ENCODE data around the gene TIMP4. TPM values are rescaled to one million over a fixed set of nuclear protein-coding genes. Genes with fewer than 3 reads are reported as not detected.

Gene TIMP4
- total RNA-seq, 1 experiment from 2014 or later, result 8.4 TPM

DNA sequence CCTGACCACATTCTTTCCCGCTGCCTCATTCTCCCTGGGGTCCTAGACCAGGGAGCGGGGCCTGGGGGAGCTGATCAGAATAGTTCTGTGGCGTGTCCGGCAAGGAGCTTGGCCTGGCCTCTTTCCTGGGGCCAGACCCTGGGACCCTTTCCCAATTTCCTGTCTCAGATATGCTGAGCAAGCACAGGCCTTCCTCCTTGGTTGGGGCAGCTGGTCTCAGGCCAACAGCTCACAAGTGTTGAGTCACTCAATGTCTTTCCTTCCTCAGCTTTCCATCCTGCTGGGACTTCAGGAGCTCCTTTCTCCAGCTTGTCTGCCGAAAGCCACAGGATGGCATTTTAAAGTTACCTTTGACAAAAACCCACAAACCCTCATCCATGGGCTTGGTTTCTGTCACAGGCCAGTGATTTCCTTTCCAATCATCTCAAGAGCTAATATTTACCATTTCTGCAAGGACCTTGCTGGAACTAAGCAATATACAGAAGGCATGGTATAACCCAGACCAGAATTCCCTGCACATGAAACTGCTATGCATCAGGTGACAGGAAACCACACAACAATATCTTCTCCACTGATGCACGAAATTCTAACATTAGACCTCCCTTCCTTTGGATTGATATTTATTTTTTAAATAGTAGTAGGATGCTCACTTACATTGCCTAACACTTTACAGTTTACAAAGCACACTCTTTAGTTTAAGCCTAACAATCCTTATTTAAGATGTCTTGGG is 19.5 kb upstream of the TIMP4 start:
- Histone ChIP-seq H2BK12ac (ENCODE audit: insufficient read length, low read depth, low read length) (no peak overlapping the region), H3K14ac (ENCODE audit: insufficient read depth, low read length) (no peak overlapping the region), H4K8ac (replicated peaks; ENCODE audit: insufficient read length, low read depth, low read length) (no peak overlapping the region), H2BK5ac (ENCODE audit: insufficient read length, low read length) (no peak overlapping the region), H3K4ac (ENCODE audit: low read depth, low read length) (no peak overlapping the region), H2AFZ (ENCODE audit: low read length) (no peak overlapping the region), H3K23ac (ENCODE audit: insufficient read length, low read depth, low read length) (no peak overlapping the region), H4K91ac (ENCODE audit: insufficient read length, low read depth, low read length) (no peak overlapping the region), H3K9me3 (ENCODE audit: control insufficient read depth, low read depth, low read length) (peaks cover 2% of the 10 kb centered on the region), H3K27me3 (ENCODE audit: insufficient read depth, low read length) (no peaks in the 10 kb centered on the region), H2BK120ac (ENCODE audit: low read depth, low read length, poor library complexity, severe bottlenecking) (no peak overlapping the region), H3K4me2 (ENCODE audit: insufficient read depth, insufficient read length, low read length) (no peak overlapping the region), H3K9ac (ENCODE audit: extremely low read depth, insufficient read length, low read length) (no peak overlapping the region), H3K79me1 (ENCODE audit: insufficient read depth, low read depth, low read length, poor library complexity, severe bottlenecking) (no peaks in the 10 kb centered on the region), H3K18ac (ENCODE audit: insufficient read length, low read depth, low read length) (no peak overlapping the region), H4K20me1 (ENCODE audit: control insufficient read depth, insufficient read depth, insufficient read length) (no peaks in the 10 kb centered on the region), H2AK5ac (ENCODE audit: insufficient read length, low read length) (no peak overlapping the region), H3K56ac (ENCODE audit: insufficient read length, low read depth, low read length) (no peak overlapping the region), H2BK15ac (ENCODE audit: low read depth, low read length) (no peak overlapping the region), H3T11ph (ENCODE audit: low read length) (no peak overlapping the region), H3K4me1 (ENCODE audit: insufficient read depth, low read length) (no peaks in the 10 kb centered on the region), H2BK20ac (ENCODE audit: low read depth, low read length, poor library complexity, severe bottlenecking) (no peak overlapping the region), H4K5ac (ENCODE audit: insufficient read length, low read depth, low read length) (no peak overlapping the region), H3K79me2 (ENCODE audit: insufficient read depth, low read length) (no peaks in the 10 kb centered on the region), H3K23me2 (ENCODE audit: insufficient read length, low read depth, low read length, poor library complexity, severe bottlenecking) (no peaks in the 10 kb centered on the region), H3K27ac (ENCODE audit: insufficient read length, low read depth, low read length) (no peak overlapping the region)
- TF ChIP-seq, protein P1, sequence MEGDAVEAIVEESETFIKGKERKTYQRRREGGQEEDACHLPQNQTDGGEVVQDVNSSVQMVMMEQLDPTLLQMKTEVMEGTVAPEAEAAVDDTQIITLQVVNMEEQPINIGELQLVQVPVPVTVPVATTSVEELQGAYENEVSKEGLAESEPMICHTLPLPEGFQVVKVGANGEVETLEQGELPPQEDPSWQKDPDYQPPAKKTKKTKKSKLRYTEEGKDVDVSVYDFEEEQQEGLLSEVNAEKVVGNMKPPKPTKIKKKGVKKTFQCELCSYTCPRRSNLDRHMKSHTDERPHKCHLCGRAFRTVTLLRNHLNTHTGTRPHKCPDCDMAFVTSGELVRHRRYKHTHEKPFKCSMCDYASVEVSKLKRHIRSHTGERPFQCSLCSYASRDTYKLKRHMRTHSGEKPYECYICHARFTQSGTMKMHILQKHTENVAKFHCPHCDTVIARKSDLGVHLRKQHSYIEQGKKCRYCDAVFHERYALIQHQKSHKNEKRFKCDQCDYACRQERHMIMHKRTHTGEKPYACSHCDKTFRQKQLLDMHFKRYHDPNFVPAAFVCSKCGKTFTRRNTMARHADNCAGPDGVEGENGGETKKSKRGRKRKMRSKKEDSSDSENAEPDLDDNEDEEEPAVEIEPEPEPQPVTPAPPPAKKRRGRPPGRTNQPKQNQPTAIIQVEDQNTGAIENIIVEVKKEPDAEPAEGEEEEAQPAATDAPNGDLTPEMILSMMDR (conservative IDR thresholded peaks at IDR 0.05), result no peak
- Mint-ChIP-seq H3K27me3 (ENCODE audit: low read depth) (no peaks in the 10 kb centered on the region), H3K27ac (peak overlapping the region in 1 of 3 experiments; percentile 53; a peak in 2 of 7 replicates), H3K4me3 (no peak overlapping the region), H3K9me3 (peaks cover 3 to 9% of the 10 kb centered on the region in 2 experiments), H3K36me3 (ENCODE audit: insufficient read depth in 1 of 3, low read depth in 3 of 3) (peaks cover 9 to 11% (median 10%) of the 10 kb centered on the region in 3 experiments), H3K4me1 (no peaks in the 10 kb centered on the region)
- DNase-seq, result no peak
- WGBS (ENCODE audit: extremely low coverage, insufficient read length, low lambda C conversion rate), result no CpG with 5 or more reads among the region's 6 CpGs
